ENCODE measurements around the gene NYAP1.

The NYAP1 gene

DNA sequence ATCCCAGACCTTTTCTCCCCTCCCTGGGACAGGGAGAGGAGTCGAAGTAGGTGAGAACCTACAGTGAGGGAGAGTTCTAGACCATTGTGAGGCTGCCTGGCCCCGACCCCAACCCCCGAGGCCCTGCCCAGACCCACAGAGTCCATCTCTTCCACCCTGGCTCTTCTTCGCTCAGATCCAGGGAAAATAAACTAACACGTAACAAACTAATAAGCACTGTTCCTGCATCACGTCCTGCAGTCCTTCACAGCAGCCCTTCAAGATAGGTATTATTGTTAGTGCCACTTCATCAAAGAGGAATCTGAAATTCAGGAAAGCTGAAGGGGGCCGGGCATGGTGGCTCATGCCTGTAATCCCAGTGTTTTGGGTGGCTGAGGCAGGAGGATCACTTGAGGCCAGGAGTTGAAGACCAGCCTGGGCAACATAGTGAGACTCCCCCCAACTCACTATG, 19.5 kb upstream of the NYAP1 start, which contains the start of gene SPACDR:
SPACDR (minus strand) TSS at position 51 of the 451 bp plus-strand sequence. CDS start 235 bp downstream, outside the sequence.
- FAIRE-seq: no peak

DNA sequence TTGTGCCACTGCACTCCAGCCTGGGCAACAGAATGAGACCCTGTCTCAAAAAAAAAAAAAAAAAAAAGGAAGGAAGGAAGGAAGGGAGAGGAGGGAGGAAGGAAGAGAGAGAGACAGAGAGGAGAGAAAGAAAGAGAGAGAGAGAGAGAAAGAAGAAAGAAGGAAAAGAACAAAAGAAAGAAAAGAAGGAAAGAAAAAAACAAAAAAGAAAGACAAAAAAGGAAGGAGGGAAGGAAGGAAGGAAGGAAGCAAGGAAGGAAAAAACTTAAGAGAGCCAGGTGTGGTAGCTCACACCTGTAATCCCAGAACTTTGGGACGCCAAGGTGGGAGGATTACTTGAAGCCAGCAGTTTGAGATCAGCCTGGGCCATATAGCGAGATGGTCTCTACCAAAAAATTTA, 18.9 kb upstream of the NYAP1 start:
- no peak for FAIRE-seq

DNA sequence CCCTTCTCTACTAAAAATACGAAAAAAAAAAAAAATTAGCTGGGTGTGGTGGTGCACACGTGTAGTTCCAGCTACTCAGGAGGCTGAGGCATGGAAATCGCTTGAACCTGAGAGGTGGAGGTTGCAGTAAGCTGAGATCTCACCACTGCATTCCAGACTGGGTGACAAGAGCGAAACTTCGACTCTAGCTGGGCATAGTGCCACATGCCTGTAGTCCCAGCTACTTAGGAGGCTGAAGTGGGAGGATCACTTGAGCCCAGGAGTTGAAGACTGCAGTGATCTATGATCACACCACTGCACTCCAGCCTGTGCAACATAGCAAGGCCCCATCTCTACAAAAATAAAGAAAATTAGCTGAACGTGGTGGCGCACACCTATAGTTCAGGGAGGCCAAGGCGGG, 18.4 kb upstream of the NYAP1 start:
- no peak for FAIRE-seq

DNA sequence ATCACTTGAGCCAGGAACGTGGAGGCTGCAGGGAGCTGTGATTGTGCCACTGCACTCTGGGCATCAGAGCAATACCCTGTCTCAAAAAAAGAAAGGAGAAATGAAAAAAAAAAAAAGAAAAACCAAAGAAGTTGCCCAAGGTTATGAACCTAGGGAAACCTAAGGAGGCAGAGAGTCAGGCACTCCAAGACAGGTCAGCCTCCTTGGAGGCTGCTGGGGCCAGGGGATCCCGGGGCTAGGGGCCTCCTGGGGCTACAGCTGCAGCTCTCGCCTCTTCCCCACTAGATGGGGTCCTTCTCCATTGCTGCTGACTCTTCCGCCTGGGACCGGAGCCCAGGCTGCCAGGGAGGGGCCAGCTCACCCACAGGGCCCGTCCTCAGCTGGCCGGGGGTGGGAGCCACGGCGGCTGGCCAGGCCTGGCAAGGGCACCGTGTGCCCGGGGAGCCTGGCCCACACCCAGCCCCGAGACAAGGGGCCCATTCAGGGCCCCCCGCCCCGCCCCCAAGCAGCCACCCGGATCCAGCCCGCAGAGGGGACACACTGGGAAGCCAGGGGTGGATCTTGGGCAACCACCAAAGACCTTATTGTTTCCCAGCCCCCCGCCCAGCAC, 17.9 kb upstream of the NYAP1 start:
- FAIRE-seq: no peak

DNA sequence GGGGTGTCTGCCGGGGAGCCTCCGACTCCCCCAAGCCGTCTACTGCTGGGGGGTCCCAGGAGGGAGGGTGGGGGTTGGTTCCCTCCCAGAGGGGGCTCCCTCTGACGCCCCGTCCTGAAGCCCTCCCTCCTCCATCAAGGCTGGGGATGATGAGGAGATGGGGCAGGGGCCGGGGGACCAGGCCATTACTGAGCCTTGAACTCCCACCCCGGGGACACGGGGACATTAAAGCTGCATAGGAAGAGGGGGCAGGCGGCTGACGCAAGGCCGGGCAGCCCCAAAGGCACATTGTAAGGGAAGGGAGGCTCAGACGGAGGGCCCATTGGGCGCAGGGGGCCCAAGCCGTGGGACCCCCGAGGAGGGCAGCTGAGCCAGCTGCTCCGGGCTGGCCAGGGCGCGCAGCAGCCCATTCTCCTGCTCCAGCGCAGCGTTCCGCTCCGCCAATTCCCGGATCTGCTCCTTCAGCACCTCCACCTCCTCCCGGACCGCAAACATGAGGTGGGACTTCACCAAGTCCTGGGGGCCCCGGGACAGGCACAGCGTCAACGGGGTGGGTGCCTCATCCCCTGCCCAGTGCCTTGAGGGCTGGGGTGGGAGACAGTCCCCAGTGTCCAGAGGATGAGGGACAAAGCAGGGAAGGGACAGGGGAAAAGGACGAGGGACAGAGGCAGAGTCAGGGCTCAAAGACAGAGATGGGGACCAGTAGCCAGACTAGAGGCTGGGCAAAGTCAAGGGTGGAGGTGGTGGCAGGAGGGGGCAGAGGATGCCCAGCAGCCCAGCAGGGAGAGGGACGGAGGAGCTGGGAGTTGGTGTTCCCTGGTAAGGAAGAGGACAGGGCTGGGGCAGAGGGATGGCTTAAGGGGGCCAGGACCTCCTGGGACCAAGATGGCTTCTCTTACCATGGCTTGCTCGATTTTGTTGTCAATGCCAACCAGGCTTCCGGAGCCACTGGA, 16.8 kb upstream of the NYAP1 start:
- no peak for FAIRE-seq

DNA sequence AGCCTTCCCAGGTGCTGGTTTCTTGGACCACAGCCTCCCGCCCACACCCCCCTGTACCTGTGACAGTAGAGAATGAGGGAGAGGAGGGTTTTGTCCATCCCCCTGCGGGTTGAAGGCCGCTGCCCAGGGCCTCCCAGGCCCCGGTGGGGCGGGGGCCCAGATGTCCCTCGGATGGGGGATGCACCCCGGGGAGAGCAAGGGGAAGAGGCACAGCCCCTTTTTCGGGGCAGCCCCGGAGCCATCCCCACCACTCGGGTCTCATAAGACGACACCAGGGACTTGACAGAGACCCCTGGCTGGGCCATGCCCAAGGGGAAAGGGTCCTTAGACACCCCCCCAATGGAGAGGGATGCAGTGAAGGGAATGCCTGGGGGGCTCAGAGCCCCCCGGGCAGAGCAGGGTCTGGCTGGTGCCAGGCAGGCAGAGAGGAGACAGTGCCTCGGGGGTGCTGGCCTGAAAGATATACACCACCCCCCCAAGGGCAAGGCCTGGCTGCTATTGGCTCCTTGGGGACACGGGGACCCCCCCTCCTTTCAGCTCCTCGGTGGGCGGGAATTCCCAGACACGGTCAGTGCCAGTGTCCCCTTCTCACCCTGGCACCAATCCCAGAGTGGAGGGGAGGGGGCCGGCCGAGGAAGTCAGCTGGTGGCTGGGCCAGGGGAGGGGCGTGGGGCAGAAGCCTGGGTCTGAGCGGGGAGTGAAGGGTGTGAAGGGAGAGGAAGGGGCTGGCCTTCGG, 15.9 kb upstream of the NYAP1 start:
- FAIRE-seq: no peak

DNA sequence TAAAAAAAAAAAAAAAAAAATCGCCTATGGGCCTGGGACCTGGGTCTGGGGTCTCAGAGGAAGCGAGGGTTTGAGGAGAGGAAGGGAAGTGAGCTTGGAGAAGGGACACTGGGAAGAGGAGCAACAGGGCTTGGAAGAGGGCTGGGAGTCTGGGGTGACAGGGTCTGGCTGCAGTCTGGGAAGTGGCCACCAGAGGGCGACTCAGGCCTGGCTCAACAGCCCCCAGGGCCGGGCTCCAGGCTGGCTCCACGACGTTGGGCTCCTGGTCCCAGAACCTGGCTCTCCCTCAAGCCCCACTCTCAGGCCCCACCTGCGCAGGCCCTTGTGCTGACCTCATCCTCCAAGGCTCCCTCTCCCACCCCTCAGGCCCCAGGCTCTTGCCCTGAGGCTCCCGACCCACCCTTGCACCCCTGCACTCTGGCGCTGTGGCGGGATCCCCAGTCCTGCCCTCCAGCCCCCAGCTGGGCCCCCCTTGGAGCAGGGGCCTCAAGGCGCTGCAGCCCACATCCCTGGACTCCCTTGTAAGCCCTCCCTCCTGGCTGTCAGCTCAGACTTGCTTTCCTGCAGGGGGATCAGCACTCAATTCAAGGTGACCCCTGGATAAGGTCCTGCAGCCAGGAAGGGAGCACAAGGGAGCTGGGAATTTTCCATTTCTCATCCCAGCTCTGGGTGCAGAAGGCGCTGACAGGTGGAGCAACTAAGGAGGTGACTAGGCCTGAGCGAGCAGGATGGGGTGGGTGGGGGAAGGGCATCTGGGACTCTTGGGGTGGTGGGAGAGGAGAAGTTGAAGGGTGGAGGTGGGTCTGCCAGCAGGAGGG, 14.3 kb upstream of the NYAP1 start:
- FAIRE-seq: no peak

DNA sequence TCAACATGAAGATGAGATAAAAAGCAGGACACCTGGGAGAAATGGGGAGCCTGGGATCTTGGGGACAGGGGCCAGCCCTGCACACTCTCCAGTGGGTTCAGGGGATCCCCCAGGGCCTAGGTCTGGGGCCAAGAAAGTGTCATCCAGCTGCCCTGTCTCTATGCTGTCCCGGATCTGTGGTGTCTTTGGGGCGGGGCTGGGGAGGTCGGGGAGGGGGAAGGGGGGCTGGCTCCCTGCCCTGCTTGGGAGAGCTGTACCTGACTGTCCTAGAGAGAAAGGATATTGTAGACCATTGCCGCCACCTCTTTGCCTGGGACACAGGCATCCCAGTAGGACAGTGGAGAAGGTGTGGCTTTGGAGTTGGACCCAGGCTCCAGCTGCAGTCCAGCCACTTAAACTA, 12.7 kb upstream of the NYAP1 start:
- FAIRE-seq: no peak

DNA sequence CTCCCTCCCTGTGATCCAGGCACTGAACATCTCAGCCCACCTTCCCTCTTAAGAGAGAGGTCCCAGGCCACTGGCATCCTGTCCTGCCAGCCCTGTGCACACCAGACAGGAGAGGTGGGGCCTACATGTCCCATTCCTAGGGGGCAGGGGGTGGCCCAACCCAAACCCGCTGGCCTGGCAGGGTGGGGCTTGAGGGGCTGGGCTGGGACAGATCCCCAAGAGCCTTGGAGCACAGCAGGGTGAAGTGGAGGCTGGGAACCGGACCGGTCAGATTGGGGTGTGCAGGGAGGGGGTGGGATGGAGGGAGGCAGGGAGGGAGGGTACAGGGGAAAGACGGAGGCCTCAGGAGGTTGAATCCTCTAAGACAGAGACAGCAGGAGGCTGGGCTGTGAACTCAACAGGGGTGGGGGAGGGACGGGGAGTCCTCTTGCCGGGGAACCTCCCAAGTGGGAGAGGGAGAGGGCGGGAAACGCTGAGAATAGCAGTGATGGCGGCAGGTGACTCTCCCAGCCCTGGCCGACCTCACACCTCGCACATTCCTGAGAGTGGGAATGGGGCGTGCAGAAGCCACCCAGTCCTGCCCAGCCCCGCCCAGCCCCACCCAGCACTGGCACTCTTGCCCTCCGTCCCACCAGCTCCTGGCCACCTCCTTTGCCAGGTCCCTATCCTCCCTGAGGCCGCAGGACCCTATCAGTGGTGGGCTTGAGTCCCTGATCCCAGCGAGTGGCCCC, 11.4 kb upstream of the NYAP1 start:
- no peak for FAIRE-seq

DNA sequence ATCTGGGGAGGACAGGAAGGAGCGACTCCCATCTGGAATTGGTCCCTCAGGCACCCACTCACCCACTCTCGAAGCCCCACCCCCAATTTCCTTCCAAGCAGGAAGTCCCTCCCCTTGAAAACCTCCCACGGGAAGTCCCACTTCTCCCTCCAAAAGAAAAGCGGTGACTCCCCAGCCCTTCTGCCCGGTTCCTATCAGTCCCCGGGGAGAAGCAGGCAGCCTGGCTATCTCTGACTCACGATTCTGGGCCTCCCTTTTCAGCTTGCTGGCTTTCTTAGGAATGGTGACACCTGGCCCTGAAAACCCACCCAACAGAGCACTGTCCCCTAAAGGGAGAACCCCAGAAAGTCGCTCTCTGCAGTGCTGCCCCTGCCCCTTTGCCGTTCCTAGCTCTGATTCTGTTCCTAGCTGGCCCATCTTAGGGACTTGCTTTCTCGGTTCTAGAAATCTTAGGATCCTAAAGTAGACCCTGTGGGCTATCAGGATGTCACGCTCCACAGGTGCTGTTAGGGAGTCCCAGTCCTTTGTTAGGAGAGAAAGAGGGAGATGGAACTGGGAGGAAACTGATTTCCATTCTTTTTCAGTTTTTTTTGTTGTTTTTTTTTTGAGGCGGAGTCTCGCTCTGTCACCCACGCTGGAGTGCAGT, 10.8 kb upstream of the NYAP1 start:
- no peak for FAIRE-seq

DNA sequence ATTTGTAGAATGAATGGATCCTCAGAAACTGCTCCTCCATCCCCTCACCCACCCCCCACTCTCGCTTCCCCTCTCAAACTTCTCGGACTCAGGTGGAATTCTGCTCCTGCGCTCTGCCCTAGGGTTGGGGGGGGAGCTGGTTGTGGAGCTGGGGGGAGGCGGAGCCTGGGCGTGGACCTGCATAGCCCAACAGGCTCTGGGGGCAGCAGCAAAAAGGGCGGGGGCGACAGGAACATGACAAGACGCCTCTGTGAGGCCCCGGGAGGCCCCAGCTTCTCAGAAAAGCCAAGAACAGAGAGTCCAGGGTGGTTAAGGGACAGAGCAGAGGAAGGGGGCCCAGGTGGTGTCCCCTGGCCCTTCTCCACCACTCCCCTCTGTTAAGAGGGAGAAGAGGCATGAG, 8.2 kb upstream of the NYAP1 start:
- no peak for FAIRE-seq

DNA sequence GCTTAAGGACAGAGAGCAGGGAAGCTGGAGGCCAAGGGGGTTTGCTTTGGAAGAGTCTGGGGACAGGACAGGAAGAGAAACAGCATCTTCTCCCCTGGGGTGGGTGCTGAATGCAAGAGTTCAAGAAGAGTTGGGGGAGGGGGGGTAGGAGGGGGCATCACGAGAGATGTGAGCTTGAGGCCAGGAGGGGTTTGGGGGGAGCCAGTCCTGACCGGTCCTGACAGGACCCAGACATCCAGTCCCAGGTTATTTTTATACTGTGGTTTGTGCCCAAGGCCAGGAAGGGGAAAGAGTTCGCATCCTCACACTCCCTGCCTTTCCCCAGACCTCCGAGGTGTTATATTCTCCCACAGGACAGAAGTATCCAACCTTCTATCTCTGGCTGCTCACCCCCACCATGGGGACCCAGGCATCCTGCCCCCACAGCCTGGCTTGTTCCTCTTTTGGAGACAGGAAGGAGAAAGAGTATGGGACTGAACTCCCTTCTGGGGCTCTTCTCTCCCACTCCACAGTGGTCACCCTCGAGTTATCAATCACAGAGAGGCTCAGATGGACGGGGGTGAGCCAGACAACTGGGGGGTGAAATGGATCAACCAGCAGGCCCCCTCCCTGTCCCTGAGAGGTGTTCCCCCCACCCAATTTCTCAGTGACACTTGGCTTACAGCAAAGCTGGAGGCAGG, 7.5 kb upstream of the NYAP1 start:
- FAIRE-seq: no peak

DNA sequence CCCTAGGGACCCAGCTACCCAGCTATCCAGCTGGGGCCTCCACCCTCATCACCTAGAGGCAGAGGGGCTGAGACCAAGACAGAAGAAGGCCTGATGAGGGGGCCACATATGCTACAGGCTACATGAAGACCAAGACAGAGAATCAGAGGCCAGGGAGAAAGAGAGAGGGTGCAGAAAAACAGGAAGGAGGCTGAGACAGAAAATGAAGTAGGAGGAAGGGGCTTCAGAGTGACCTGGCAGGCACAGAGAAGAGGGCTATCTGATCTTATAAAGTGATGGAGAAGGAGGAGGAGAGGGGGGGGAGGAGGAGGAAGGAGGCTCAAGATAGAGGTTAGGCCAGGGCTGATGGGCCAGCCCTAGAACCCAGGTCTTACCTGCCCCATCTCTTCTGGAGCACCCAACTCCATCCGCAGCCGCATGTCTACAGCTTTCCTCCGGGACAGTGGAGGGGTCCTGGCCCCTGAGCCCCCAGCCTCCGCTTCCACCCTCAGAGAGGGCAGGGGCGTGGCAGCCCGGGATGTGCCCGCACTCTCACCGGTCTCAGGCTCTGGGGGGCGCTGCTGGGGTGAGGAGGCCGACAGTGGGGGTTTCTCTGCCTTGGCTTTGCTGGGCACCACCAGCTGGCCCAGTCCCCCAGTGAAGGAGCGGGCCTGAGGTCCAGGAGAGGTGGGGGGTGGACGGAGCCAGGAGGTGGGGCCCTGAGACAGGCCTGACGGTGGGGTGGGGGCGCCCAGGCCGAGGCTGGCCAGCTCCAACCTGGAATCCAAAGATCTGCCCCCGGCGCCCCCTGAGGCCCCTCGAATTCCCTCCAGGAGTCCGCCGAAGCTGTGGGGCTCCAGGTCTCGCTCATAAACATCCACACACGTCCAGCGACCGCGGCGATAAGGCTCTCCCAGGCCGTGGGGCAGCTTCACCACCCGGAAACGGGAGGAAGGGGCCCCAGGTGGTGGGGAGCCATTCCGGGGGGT, 6.5 kb upstream of the NYAP1 start:
- FAIRE-seq: no peak

DNA sequence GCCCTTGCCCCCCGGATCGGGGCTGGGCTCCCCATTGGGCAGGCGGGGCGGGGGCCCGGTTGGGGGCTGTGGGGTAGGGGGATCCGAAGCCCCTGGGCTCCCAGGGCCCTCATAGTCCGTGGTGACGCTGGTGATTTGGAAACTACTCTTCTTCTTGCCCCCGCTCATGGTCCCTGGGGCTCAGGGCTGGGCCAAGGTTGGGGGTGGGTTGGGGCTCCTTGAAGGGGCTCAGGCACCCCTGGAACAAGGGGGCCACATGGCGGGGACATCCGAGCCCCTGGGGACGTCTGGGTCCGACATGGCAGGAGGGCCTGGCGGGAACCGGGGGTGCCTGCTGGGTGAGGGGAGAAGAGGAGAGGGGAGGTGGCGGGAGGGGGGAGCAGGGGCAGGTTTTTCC, 5.9 kb upstream of the NYAP1 start:
- no peak for FAIRE-seq

DNA sequence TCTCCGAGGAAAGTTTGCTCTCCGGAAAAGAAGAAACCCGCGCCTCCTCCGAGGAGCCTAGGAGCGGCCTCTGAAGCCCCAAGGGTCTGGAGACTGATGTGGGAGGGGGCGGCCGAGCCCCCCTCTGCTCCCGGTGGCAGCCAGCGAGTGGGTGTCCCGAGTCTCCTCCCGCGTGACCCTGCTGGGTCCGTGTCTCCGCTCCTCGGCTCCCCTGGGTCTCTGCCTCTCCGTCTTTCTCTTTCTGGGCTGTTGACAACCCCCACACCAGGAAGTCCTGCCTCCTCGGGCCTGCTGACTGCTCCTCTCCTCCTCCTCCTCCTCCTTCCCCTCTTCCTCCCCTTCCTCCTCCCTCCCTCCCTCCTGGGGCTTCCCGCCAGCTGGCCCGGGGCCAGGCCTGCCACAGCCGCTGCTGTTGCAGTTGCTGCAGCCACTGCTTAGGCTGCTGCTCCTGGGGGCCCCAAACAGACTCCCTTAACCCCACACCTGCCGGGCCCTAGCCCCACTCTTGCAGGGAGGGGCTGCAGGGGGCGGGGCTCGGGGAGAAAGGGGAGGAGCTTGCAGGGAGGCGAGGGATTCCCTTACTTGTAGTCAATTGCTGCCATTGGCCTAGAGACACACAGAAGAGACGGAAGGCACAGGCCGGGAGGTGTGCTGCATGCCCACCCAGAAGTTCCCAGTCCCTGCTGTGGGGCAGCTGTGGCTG, 4.6 kb upstream of the NYAP1 start, which contains the start of gene TSC22D4:
TSC22D4 (minus strand) TSS at position 257 of the 703 bp plus-strand sequence. CDS start 1,176 bp downstream, outside the sequence.
- FAIRE-seq: no peak

DNA sequence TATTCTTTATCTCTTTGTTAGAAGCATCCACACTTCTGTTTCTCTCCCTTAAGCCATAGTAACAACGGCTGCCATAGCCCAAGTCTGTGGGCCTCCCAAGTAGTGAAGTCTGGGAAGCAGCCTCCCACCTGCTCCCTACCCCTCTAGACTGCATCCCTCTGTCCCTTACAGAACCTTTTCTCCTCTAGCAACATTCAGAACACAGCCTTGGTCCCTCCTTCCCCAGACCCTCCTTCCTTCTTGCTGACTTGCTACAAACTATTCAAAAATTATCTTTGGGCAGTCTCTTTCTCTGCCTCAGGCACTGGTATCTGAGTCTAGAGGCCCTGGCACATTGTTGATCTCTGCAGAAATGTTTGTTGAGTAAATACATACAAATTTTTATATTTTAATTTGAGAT, 2.3 kb upstream of the NYAP1 start:
- no peak for FAIRE-seq

DNA sequence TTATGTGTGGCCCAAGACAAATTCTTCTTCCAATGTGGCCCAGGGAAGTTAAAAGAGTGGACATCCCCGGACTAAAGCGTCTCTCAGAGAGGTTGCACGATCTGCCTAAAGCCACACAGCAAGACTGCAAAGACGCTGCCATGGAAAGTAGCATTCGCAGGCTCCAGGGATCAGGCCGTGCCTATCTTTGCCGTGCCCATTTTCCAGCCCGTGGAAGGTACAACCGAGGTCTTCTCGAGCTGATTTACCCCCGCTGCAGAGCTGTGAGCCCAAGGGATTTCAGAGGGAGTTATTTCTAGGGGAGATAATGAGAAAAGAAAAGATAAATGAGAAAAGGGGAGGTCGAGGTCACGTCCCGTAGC, 1.0 kb upstream of the NYAP1 start:
- FAIRE-seq: no peak

DNA sequence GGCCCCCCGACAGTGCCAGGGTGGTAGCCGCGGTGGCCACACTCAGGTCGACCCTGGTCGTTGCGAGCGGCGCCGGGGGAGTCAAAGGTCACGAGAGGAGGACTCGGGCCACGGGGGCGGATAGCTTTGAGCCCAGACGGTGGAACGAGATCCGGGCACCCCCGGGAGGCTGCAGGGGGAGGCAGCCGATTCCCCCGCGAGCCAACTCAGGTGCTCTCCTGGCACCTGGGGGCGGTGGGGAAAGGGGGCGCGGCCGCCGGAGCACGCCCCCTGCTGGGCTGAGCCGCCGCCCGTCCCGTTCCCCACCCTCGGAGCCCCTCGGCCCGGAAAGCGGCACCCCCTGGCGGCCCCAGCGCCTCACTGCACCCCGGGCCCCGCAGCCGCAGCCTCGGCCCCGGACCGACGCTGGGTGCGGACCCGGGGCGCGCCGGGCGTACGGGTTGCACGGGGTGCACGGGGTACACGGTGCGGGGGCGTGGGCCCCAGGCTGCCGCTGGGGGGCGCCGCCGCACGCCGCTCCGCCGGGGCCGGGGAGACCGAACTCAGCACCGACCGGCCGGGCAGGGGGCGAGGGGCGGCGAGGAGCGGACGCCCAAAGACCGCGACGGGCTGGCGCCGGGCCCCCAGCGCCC, 521 bp upstream of the NYAP1 start:
- no peak for FAIRE-seq

All from A204.1 (cell line).